ENCODE measurements around the gene MTERF2.
A peak's percentile ranks its signal among the peaks of the same experiment; 100 is the strongest.

MTERF2 gene

GRCh38 chr12:106986135-106986534, 811 bp downstream of the MTERF2 start:
- FAIRE-seq, result no peak

GRCh38 chr12:106985479-106985878, 1.5 kb downstream of the MTERF2 start:
- no peak for FAIRE-seq

- FAIRE-seq, result no peak
Observed at GRCh38 chr12:106984588-106985137, 2.3 kb downstream of the MTERF2 start.

- FAIRE-seq, result no peak
Observed at GRCh38 chr12:106982229-106982628, 4.7 kb downstream of the MTERF2 start.

GRCh38 chr12:106981788-106982187, 5.2 kb downstream of the MTERF2 start:
- FAIRE-seq, result no peak

- no peak for FAIRE-seq
Observed at GRCh38 chr12:106980944-106981343, 6.0 kb downstream of the MTERF2 start.

- FAIRE-seq, result peak; percentile 76
Observed at GRCh38 chr12:106978035-106978800, 8.7 kb downstream of the MTERF2 start.

- no peak for FAIRE-seq
Observed at GRCh38 chr12:106976668-106977067, 10.3 kb downstream of the MTERF2 start.

GRCh38 chr12:106975993-106976658, 10.8 kb downstream of the MTERF2 start:
- FAIRE-seq, result no peak

GRCh38 chr12:106975098-106975497, 11.8 kb downstream of the MTERF2 start:
- no peak for FAIRE-seq

- peak; percentile 98 for FAIRE-seq
Observed at GRCh38 chr12:106974511-106974910, 12.4 kb downstream of the MTERF2 start.

GRCh38 chr12:106973545-106973944, 13.4 kb downstream of the MTERF2 start:
- FAIRE-seq, result no peak

GRCh38 chr12:106971065-106971464, 15.9 kb downstream of the MTERF2 start:
- no peak for FAIRE-seq

GRCh38 chr12:106964526-106964925, 22.4 kb downstream of the MTERF2 start:
- FAIRE-seq, result no peak

- FAIRE-seq, result no peak
Observed at GRCh38 chr12:106962286-106962685, 24.7 kb downstream of the MTERF2 start.

GRCh38 chr12:106960443-106960842, 26.5 kb downstream of the MTERF2 start:
- FAIRE-seq, result no peak

GRCh38 chr12:106957583-106957982, 29.4 kb downstream of the MTERF2 start:
- no peak for FAIRE-seq

GRCh38 chr12:106956048-106956578, 30.8 kb downstream of the MTERF2 start:
- no peak for FAIRE-seq

GRCh38 chr12:106955377-106956047, 31.4 kb downstream of the MTERF2 start, which contains the start of gene TMEM263:
TSS of gene TMEM263 (plus strand) at chr12:106955907. CDS start at chr12:106967117, 11,210 bp downstream.
- no peak for FAIRE-seq

GRCh38 chr12:106954462-106955376, 32.2 kb downstream of the MTERF2 start:
- FAIRE-seq, result no peak

GRCh38 chr12:106953352-106954250, 33.3 kb downstream of the MTERF2 start:
- no peak for FAIRE-seq

Measured in islet of Langerhans (tissue), 1 donor.